NCI-H226 (cell line): ENCODE data around the gene ZBTB42.

ENCODE experiments used
- DNase-seq: peaks from one replicate; pipeline ENCODE4 v3.0.0-alpha.2; 2015

ZBTB42 gene

GRCh38 chr14:104800771-104801519 is at the start of gene ZBTB42:
ZBTB42 (plus strand) TSS chr14:104801101; CDS start chr14:104801198, 97 bp downstream.
- peak; percentile 41 for DNase-seq

DNA sequence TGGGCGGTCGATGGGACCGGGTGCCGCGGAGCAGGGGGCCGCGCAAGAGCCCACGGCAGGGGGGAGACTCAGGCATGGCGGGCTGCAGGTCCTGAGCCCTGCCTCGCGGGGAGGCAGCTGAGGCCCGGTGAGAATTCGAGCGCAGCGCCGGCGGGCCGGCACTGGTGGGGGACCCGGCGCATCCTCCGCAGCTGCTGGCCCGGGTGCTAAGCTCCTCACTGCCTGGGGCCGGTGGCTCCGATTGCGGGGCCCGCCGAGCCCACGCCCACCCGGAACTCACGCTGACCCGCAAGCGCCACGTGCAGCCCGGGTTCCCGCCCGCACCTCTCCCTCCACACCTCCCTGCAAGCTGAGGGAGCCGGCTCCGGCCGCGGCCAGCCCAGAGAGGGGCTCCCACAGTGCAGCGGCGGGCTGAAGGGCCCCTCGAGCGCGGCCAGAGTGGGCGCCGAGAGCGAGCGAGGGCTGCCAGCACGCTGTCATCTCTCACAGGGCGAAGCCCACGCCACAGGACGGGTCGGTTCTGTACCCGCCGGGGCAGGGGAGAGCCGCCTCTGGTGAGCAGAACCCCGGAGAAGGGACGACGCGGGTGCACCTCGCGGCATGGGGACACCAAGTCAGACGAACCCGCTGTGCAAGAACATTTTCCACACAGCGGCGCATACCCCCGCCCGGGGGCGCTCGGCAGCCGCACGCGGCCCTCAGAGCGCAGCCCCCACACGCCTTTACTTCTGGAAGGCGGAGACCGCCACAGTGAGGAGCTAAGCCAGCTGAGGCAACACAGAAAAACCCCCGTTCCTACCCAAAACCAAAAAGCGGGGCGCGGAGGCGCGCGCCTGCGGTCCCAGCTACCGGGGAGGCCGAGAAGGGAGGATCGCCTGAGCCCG is 49.1 kb upstream of the ZBTB42 start:
- no peak for DNase-seq

- DNase-seq, result no peak
These were observed 48.5 kb upstream of the ZBTB42 start for GRCh38 chr14:104752423-104752734.

- peak; percentile 99 for DNase-seq
These were observed 48.0 kb upstream of the ZBTB42 start, which contains the start of gene SIVA1 for GRCh38 chr14:104752735-104753527. SIVA1 (plus strand) TSS chr14:104753147; CDS start chr14:104753202, 55 bp downstream.

- no peak for DNase-seq
These were observed 47.2 kb upstream of the ZBTB42 start for GRCh38 chr14:104753528-104754212.

GRCh38 chr14:104754213-104754851 is 46.6 kb upstream of the ZBTB42 start:
- DNase-seq, result no peak

DNA sequence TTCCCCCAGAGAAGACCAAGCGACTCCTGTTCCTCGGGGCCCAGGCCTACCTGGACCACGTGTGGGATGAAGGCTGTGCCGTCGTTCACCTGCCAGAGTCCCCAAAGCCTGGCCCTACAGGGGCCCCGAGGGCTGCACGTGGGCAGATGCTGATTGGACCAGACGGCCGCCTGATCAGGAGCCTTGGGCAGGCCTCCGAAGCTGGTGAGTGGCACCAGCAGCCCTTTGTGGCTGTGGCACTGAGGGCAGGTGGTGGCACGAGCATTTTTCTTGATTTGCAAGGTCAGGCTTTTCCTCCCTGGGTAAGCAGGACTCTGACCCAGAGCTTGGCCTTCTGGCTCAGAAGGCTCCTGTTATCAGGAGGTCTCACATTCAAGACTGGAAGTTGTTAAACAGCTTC is 45.3 kb upstream of the ZBTB42 start:
- DNase-seq, result no peak

- DNase-seq, result no peak
These were observed 44.2 kb upstream of the ZBTB42 start for GRCh38 chr14:104756477-104757237.

GRCh38 chr14:104757238-104757585 is 43.7 kb upstream of the ZBTB42 start:
- DNase-seq, result no peak

DNA sequence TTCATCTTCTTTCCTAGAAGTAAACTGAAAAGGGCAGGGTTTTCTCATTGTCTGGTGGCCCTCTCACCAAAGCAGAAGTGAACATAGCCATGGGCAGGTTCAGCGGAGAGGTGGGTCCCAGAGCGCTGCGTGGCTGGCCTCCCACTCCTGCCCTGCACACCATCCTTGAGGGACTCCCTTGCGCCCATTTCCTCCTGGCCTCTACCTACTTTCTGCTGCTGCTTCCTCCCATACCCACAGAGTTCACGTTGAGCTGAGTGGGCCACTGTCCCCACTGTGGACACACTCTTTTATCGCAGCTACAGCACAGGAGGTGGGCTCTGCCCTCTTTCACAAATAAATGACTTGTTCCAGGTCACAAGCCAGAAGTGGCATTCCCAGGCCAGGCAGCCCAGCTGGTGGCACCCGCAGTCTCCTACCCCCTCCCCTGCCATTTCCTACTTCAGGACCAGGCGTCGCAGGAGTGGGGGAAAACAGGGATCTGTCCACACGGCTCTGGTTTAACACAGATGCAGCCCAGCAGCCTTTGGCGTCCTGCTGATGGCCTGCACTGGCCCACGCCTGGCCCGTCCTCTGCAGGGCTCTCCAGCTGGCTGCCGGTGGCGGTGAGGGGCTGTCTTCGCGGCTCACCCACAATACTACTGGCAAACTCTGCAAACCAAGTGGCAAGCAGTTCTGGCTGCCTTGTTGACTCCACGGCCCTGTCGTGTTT is 43.1 kb upstream of the ZBTB42 start:
- no peak for DNase-seq

- no peak for DNase-seq
These were observed 41.6 kb upstream of the ZBTB42 start for GRCh38 chr14:104758981-104759969.

- DNase-seq, result no peak
These were observed 35.4 kb upstream of the ZBTB42 start for GRCh38 chr14:104765517-104765916.

- no peak for DNase-seq
These were observed 34.5 kb upstream of the ZBTB42 start for GRCh38 chr14:104766256-104766862.

DNA sequence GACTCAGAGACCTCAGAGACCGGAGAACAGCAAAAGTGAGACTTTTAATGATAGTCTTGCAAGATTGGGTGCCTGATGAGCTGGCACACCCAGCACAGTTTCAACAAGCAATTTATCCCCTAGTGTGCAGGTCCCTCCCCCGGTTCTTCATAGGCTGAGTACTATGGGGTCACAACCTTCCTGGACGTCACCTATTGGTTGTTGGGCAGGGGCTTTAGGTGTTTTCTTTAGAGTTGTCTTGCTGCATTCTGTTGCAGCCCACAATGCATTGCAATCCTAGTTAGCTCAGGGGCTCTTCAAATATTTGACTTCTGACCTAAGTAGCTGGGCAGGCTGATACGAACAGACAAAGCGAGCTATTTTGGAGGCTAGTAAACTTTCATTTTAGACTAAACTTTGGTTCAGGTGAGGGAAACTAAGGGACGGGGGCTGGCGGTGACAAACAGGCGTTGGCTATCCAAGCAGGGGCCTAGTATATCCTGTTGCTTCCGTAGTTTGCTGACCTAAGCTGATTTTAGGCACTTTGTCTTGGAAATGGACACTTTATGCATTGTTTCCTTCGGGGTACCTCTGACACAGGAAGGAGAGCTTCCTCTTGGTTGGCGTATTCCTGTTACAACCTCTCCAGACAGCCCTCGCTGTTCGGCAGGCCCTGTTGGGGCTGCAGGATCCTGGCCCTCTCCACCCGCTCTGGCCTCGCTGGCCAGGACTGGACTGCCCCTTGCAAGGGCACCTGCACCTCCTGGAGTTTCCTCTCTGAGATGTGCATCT is 33.9 kb upstream of the ZBTB42 start:
- DNase-seq, result no peak

- DNase-seq, result no peak
These were observed 33.3 kb upstream of the ZBTB42 start for GRCh38 chr14:104767634-104767918.

DNA sequence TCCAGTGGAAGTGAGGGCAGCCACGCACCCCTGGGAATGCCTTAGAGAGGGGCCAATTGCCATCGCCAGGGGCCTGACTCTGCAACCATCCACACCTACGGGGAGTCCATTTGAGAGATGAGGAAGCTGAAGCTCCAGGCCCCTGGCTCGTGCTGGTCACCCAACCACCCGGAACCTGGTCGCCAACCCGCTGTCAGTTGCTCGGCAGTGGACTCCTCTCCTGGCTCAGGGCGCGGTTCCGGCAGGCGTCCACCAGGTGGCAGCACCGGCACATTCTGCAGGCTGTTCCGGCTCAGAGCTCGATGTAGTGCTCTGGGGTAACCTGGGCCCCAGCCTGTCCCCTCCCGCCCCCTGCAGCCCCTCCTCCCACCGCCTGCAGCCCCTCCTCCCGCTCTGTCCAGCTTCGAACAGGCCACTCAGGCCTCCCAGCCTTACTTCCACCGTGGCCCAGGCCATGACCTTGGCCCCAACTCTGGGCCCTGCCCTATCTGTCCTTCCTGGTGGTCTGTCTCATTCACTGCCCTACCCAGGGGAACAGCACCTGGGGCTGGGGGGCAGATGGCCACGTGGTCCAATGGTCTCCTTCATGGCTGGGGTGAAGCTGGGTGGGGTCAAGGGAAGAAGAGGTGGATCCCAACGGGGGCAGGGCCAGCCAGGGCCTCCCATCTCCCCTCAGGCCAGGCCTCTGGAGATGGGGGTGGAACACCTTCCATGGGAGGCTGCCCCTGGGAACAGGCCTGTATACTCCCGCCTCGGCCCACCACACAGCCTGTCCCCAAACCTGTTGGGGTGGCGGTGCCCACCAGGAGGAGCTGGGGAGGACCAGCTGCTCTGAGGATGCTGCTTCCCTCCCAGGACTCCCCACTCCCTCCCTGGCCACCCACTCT is 32.2 kb upstream of the ZBTB42 start:
- peak; percentile 63 for DNase-seq

- DNase-seq, result no peak
These were observed 31.4 kb upstream of the ZBTB42 start for GRCh38 chr14:104769324-104770071.
